Loucy (cell line): Measurements from ENCODE around the gene KLF16.

ENCODE experiments used
- EZH2phosphoT487 ChIP-seq: fragments of 200-600 bp; IDR thresholded peaks from 2 replicates; pipeline ENCODE4 v1.6.1; 2018; ENCODE audit warnings: antibody characterized with exemption, mild to moderate bottlenecking, moderate library complexity, borderline replicate concordance
- TF ChIP-seq, protein P1 (sequence below): fragments of 200-600 bp; sonication (generic); conservative IDR thresholded peaks from 2 replicates; pipeline ENCODE4 v1.5.1; 2014; ENCODE audit warnings: mild to moderate bottlenecking, antibody characterized with exemption, low read length

DNA sequence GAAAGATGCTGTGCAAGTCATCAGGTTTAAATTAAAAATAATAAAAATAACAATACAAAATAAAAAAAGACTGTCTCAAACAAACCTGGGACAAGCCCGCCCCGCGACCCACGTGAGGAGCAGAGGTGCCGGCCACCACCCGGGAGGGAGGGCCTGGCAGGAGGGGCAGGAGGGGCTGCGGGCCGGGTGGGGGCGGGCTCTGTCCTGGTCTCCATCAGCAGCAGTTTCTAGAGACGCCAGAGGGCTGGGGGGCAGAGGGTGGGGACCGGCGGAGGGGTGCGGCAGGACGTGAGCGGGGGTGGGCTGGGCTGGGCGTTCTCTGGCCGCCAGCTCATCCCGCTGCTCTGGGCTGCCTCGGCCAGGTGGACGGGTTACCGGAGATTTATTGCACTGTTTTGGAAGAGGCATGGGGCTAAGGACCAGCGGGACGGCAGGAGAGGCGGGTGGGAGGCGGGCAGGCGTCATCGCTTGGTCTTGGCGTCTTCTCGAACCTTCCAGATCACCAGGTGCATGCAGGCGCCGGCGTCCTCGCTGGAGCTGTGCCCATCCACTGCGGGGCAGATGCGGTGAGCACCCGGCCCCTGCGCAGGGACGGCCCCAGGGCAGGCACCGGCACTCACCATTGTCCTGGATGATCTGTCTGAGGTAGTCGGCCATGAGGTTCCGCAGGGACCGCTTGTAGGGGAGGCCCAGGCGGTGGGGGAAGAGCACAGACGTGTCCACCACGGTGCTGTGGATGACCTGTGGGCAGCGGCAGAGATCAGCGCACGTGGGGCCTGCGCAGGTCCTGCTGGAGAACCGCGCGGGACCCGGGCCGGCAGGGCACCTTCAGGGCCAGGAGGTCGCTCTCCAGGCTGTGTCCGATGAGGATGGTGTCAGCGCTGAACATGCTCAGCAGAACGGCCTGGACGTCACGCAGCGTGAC is 47.5 kb downstream of the KLF16 start:
- TF ChIP-seq, protein P1, sequence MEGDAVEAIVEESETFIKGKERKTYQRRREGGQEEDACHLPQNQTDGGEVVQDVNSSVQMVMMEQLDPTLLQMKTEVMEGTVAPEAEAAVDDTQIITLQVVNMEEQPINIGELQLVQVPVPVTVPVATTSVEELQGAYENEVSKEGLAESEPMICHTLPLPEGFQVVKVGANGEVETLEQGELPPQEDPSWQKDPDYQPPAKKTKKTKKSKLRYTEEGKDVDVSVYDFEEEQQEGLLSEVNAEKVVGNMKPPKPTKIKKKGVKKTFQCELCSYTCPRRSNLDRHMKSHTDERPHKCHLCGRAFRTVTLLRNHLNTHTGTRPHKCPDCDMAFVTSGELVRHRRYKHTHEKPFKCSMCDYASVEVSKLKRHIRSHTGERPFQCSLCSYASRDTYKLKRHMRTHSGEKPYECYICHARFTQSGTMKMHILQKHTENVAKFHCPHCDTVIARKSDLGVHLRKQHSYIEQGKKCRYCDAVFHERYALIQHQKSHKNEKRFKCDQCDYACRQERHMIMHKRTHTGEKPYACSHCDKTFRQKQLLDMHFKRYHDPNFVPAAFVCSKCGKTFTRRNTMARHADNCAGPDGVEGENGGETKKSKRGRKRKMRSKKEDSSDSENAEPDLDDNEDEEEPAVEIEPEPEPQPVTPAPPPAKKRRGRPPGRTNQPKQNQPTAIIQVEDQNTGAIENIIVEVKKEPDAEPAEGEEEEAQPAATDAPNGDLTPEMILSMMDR = no peak
- TF ChIP-seq EZH2phosphoT487 = no peak
